ENCODE measurements around the gene NDUFS6. TPM values are rescaled to one million over a fixed set of nuclear protein-coding genes. Genes with fewer than 3 reads are reported as not detected.
"Not testable (repeated sequence)": the region's sequence is repeated elsewhere in the genome, so short reads cannot be mapped to it uniquely, and the experiment has no call there.

NDUFS6 gene
- total RNA-seq, 4 donors from 2014 or later = 22.0 to 86.9 (median 49.7) TPM

DNA sequence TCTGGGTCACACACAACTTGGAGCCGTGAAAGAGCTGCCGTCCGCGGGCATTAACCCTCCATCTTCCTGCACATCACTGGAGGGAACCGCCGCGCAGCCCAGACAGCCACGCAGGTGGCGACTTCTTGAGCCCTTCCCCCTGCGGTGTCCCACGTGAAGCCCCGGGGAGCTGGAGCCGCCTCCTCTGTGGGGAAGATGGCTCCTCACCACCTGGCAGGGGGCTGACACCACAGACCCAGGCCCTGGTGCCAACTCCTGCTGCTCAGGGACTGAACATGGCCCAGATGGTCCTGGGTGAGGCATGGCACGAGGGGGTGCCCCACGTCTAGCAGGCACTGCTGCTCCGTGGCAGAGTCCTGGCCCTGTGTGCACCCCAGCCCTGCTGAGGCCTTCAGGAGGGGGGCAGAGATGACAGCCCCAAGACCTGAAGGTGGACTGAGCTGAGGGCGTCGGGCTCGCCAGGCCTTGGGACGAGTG is 38.9 kb downstream of the NDUFS6 start:
- H3K4me3 ChIP-seq (ENCODE audit: low read depth, poor library complexity, severe bottlenecking) = no peak overlapping the region
- TF ChIP-seq POLR2A (IDR thresholded peaks at IDR 0.05) = no peak
- TF ChIP-seq, protein P1, sequence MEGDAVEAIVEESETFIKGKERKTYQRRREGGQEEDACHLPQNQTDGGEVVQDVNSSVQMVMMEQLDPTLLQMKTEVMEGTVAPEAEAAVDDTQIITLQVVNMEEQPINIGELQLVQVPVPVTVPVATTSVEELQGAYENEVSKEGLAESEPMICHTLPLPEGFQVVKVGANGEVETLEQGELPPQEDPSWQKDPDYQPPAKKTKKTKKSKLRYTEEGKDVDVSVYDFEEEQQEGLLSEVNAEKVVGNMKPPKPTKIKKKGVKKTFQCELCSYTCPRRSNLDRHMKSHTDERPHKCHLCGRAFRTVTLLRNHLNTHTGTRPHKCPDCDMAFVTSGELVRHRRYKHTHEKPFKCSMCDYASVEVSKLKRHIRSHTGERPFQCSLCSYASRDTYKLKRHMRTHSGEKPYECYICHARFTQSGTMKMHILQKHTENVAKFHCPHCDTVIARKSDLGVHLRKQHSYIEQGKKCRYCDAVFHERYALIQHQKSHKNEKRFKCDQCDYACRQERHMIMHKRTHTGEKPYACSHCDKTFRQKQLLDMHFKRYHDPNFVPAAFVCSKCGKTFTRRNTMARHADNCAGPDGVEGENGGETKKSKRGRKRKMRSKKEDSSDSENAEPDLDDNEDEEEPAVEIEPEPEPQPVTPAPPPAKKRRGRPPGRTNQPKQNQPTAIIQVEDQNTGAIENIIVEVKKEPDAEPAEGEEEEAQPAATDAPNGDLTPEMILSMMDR (IDR thresholded peaks at IDR 0.05) = no peak
- WGBS, 2 donors = 89 to 93% methylated on average over 17 to 18 of the region's 20 CpGs
- no peak for DNase-seq (ENCODE audit: low spot score in 2 of 2)
- intact Hi-C loops (cut with DNase I; ENCODE audit: low total_unique reads) = no loop called here

DNA sequence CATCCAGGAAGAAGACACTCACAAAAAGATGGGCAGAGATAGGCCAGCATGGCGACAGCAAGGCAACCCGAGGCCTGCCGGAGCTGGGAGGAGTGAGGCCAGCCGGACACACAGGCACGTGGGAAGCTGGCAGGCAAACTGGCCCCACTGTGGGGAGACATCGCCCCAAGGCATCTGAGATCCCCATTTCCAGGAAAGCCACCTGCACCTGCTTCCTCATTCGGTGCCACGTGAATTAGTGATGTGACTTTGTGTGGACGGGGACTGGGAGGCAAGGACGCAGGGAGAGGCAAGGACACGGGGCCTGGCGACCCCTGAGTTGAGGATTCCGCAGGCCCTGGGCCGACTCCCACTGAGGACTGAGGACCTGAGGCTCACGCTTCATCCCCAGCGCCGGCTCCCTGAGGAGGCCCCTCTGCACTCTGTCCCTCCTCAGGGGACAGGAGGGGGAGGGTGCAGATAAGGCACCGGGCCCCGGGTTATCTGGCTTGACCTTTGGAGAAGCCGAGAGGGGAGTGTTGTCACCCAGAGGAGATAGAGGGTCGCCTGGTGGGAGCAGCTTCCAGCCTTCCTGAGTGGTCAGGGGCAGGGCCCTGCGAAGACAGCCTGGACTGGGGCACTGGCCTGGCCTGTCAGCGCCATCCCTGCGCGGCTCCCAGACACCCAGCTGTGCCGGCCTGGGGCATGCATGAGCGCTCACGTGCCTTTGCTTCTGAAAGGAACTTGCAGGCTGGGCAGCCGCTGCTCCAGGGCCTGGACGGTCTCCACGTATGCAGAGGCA is 39.7 kb downstream of the NDUFS6 start:
- DNase-seq (ENCODE audit: low spot score in 2 of 2) = no peak
- intact Hi-C loops (cut with DNase I; ENCODE audit: low total_unique reads) = no loop called here
- no peak overlapping the region for H3K4me3 ChIP-seq (ENCODE audit: low read depth, poor library complexity, severe bottlenecking)
- TF ChIP-seq, protein P1 (IDR thresholded peaks at IDR 0.05) = no peak
- TF ChIP-seq POLR2A (IDR thresholded peaks at IDR 0.05) = no peak
- WGBS, 2 donors = 62 to 63% methylated on average over 26 to 31 of the region's 31 CpGs

DNA sequence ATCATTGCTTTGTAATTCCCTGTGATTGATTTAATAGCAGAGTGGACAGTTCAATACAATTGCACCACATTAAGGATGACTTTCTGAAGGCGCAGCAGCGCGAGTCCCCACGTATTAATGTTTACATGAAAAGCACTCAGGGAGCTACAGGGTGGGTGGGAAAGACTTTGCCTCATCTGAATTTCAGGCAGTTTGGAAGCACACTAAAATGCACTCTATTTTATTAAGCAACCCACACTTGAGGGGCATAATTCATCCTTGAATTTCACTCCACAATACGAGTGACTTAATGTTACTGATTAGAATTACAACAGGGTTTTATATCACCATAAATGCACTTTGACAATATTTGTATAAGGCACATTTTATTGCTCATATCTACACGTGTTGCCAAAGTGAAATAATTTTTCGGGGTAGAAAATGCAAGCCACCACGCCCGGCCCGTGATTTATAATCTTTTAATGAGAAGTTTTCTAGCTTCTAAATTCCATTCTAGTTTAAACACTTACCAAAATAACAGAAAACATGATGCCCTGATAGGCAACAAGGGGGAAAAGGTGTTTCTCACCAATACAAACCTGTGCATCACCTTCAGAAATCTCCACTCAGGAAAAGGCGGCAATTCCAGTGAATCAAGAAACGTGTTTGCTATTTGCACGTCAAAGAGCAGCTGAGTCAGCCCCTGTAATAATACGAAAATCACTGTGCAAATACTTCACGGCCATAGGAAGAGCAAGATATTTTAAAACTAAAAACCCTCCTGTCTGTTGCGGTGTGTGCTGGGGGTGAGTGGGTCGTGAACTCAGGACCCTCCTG is 41.0 kb downstream of the NDUFS6 start:
- 68 to 70% methylated on average over 17 of the region's 17 CpGs for WGBS, 2 donors
- TF ChIP-seq, protein P1 (IDR thresholded peaks at IDR 0.05) = no peak
- no peak for TF ChIP-seq POLR2A (IDR thresholded peaks at IDR 0.05)
- intact Hi-C loops (cut with DNase I; ENCODE audit: low total_unique reads) = no loop called here

DNA sequence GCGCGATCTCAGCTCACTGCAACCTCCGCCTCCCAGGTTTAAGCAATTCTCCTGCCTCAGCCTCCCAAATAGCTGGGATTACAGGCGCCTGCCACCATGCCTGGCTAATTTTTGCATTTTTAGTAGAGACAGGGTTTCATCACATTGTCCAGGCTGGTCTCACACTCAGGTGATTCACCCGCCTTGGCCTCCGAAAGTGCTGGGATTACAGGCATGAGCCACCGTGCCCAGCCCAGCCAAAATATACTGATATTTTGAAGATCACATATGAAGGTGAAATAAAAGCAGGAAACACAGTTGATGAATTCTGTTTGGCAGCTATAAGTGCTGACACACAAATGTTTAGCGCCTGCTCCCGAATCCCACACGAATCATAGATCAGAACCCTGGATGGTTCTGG is 42.6 kb downstream of the NDUFS6 start:
- H3K4me3 ChIP-seq (ENCODE audit: low read depth, poor library complexity, severe bottlenecking); intact Hi-C loops (cut with DNase I; ENCODE audit: low total_unique reads); DNase-seq (ENCODE audit: low spot score in 2 of 2): not testable (repeated sequence)
- 86 to 87% methylated on average over 10 of the region's 10 CpGs for WGBS, 2 donors

More for the DNA sequence above, 41.0 kb downstream of the NDUFS6 start:
- H3K4me3 ChIP-seq (ENCODE audit: low read depth, poor library complexity, severe bottlenecking) = no peak overlapping the region
- DNase-seq (ENCODE audit: low spot score in 2 of 2) = no peak

DNA sequence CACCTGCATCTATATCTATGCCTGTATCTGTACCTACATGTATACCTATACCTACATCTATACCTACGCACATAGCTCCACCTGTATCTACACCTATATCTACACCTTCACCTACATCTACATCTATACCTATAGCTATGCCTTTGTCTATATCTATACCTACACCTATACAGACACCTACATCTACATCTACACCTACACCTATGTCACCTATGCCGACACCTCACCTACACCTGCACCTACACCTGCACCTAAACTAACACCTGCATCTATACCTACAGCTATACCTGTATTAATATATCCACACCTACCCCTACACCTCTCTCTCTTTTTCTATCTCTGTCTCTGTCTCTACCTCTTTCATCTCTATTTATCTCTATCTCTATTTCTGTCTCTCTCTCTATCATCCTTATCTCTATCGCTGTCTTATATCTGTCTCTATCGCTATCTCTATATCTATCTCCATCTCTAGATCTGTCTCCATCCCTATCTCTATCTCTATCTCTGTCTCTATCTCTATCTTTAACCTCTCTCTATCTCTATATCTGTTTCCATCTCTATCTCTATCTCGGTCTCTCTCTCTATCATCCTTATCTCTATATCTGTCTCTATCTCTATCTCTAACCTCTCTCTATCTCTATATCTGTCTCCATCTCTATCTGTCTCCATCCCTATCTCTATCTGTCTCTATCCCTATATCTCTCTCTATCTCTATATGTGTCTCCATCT is 43.7 kb downstream of the NDUFS6 start:
- no peak overlapping the region for H3K4me3 ChIP-seq (ENCODE audit: low read depth, poor library complexity, severe bottlenecking)
- TF ChIP-seq POLR2A (IDR thresholded peaks at IDR 0.05) = no peak
- TF ChIP-seq, protein P1 (IDR thresholded peaks at IDR 0.05) = no peak
- intact Hi-C loops (cut with DNase I; ENCODE audit: low total_unique reads) = no loop called here
- DNase-seq (ENCODE audit: low spot score in 2 of 2) = no peak
- 97% methylated on average over 5 of the region's 5 CpGs for WGBS, 2 donors

All from lower leg skin (tissue), 4 donors.